Keratinocyte (primary cell): Measurements from ENCODE around the gene TRMT10A. TPM values are rescaled to one million over a fixed set of nuclear protein-coding genes. Genes with fewer than 3 reads are reported as not detected.

Experiments
- DNase-seq: peaks from one replicate; pipeline ENCODE4 v3.0.0-alpha.2; 2011; ENCODE audit warnings: low read depth, missing footprints, low spot score
- FAIRE-seq: peaks from 2 replicates; lab custom pipeline; 2011; peaks lifted over from hg19 to GRCh38; lab: Jason Lieb, UNC
- H2AFZ ChIP-seq: 2 replicates; pipeline ENCODE4 v1.6.0; 2012; ENCODE audit warnings: low read length, control low read depth, inconsistent platforms; ENCODE audit not compliant: control insufficient read depth
- H3K27ac ChIP-seq: 2 replicates; pipeline ENCODE4 v1.5.1; 2011; ENCODE audit warnings: low read length; ENCODE audit not compliant: control insufficient read depth, insufficient read depth
- H3K27me3 ChIP-seq: 3 replicates; pipeline ENCODE4 v1.6.0; 2011; ENCODE audit warnings: low read length; ENCODE audit not compliant: control insufficient read depth, insufficient read depth; ENCODE audit errors: extremely low read depth
- H3K36me3 ChIP-seq, 2 experiments: 2 replicates in 1 of 2; 3 replicates in 1 of 2; pipeline ENCODE4 v1.5.1; 2011; ENCODE audit warnings: low read length in 2 of 2, mild to moderate bottlenecking in 1 of 2; ENCODE audit not compliant: control insufficient read depth in 2 of 2, insufficient read depth in 2 of 2; ENCODE audit errors: extremely low read depth in 1 of 2
- H3K4me1 ChIP-seq: 3 replicates; pipeline ENCODE4 v1.5.1; 2011; ENCODE audit warnings: low read length; ENCODE audit not compliant: control insufficient read depth, insufficient read depth; ENCODE audit errors: extremely low read depth
- H3K4me2 ChIP-seq: 3 replicates; pipeline ENCODE4 v1.6.0; 2011; ENCODE audit warnings: low read depth, low read length; ENCODE audit not compliant: control insufficient read depth, insufficient read depth; ENCODE audit errors: extremely low read depth
- H3K4me3 ChIP-seq, 3 experiments: fragments of 200-600 bp in 1 of 3; sonication (generic) in 1 of 3; 2 replicates in 2 of 3; 3 replicates in 1 of 3; pipeline ENCODE4 v1.5.1; 2011 to 2016; ENCODE audit warnings: low read length in 3 of 3, mild to moderate bottlenecking in 3 of 3, control low read depth in 2 of 3, inconsistent platforms in 1 of 3, low read depth in 1 of 3, mixed read lengths in 1 of 3, mixed run types in 1 of 3, moderate library complexity in 1 of 3; ENCODE audit not compliant: control insufficient read depth in 2 of 3, insufficient read depth in 2 of 3; ENCODE audit errors: extremely low read depth in 1 of 3
- H3K79me2 ChIP-seq: 2 replicates; pipeline ENCODE4 v1.6.0; 2012; ENCODE audit warnings: low read length; ENCODE audit not compliant: control insufficient read depth, insufficient read depth
- H3K9ac ChIP-seq: 3 replicates; pipeline ENCODE4 v1.6.0; 2011; ENCODE audit warnings: low read length; ENCODE audit not compliant: control insufficient read depth, insufficient read depth; ENCODE audit errors: extremely low read depth
- H3K9me1 ChIP-seq: 3 replicates; pipeline ENCODE4 v1.6.0; 2011; ENCODE audit warnings: low read length; ENCODE audit not compliant: control insufficient read depth, insufficient read depth; ENCODE audit errors: extremely low read depth
- H3K9me3 ChIP-seq: 2 replicates; pipeline ENCODE4 v1.5.1; 2012; ENCODE audit warnings: low read depth, low read length; ENCODE audit not compliant: control insufficient read depth
- H4K20me1 ChIP-seq: 3 replicates; pipeline ENCODE4 v1.6.0; 2011; ENCODE audit warnings: low read length; ENCODE audit not compliant: control insufficient read depth, insufficient read depth; ENCODE audit errors: extremely low read depth
- CTCF ChIP-seq, 3 experiments: IDR thresholded peaks in 1 of 3; conservative IDR thresholded peaks in 1 of 3; optimal IDR thresholded peaks in 1 of 3; 2 replicates in 2 of 3; 3 replicates in 1 of 3; pipeline versions ENCODE3 to v1.5.1; 2011; ENCODE audit warnings: low read length in 3 of 3, mild to moderate bottlenecking in 3 of 3, moderate library complexity in 2 of 3, control low read depth in 1 of 3, inconsistent platforms in 1 of 3; ENCODE audit not compliant: insufficient read depth in 2 of 3; ENCODE audit errors: extremely low read depth in 1 of 3
- EZH2 ChIP-seq: IDR thresholded peaks from one replicate; pipeline ENCODE4 v1.6.1; 2012; ENCODE audit warnings: inconsistent platforms, mild to moderate bottlenecking, low read length, moderate library complexity
- dilution Hi-C: fragments of 300-500 bp; cut with MboI; formaldehyde crosslinking; loops from one replicate; pipeline ENCODE4 v1.7.0; 2020; ENCODE audit warnings: low sequenced_read_pairs; ENCODE audit not compliant: extremely low pct_ligation_motif_present
- polyA plus RNA-seq, 5 experiments: library from polyadenylated mRNA; depleted of rRNA in 3 of 5; stranded (reverse) in 3 of 5; stranded (forward) in 1 of 5; unstranded in 1 of 5; fragments of >200 nt; gene quantifications; 1 replicate in 1 of 5; 2 replicates in 3 of 5; 3 replicates in 1 of 5; pipeline versions ENCODE4 v1.2.1 to v1.2.3, GENCODE V29; 2011 to 2012; ENCODE audit warnings: missing spikeins in 2 of 5, low read depth in 1 of 5, low replicate concordance in 1 of 5

The TRMT10A gene
- polyA plus RNA-seq, 1 donor (not counting 4 experiments of a cell fraction or from before 2014, with no cell fraction given), result 8.2 TPM

- no peak overlapping the region for H2AFZ ChIP-seq
- no peak overlapping the region for H3K9ac ChIP-seq
- no peak for TF ChIP-seq CTCF (optimal IDR thresholded peaks at IDR 0.05 in 1 of 3, IDR thresholded peaks at IDR 0.05 in 1 of 3, conservative IDR thresholded peaks at IDR 0.05 in 1 of 3; ENCODE audit: extremely low read depth in 1 of 3, insufficient read depth in 2 of 3, low read length in 3 of 3)
- no peak for TF ChIP-seq EZH2
- no peaks in the 10 kb centered on the region for H3K9me3 ChIP-seq
- dilution Hi-C loops, result no loop called here
- DNase-seq (no peak), FAIRE-seq (no peak)
- H3K27ac ChIP-seq, result no peak overlapping the region
- H3K36me3 ChIP-seq, result no peaks in the 10 kb centered on the region
- H3K4me2 ChIP-seq, result no peak overlapping the region
- no peaks in the 10 kb centered on the region for H3K4me1 ChIP-seq
- no peaks in the 10 kb centered on the region for H3K9me1 ChIP-seq
- no peak overlapping the region for H3K4me3 ChIP-seq
- H4K20me1 ChIP-seq, result no peaks in the 10 kb centered on the region
- H3K27me3 ChIP-seq, result no peaks in the 10 kb centered on the region
- H3K79me2 ChIP-seq, result no peaks in the 10 kb centered on the region
Observed at GRCh38 chr4:99591757-99592156, 27.9 kb upstream of the TRMT10A start.

GRCh38 chr4:99587803-99588202 is 24.0 kb upstream of the TRMT10A start:
- Histone ChIP-seq H3K9ac (no peak overlapping the region), H2AFZ (no peak overlapping the region), H3K9me1 (no peaks in the 10 kb centered on the region), H3K36me3 (no peaks in the 10 kb centered on the region), H3K27ac (no peak overlapping the region), H3K9me3 (no peaks in the 10 kb centered on the region), H3K4me3 (no peak overlapping the region), H3K27me3 (no peaks in the 10 kb centered on the region), H4K20me1 (no peaks in the 10 kb centered on the region), H3K79me2 (no peaks in the 10 kb centered on the region), H3K4me1 (no peaks in the 10 kb centered on the region), H3K4me2 (no peak overlapping the region)
- no peak for FAIRE-seq
- dilution Hi-C loops, result no loop called here
- no peak for DNase-seq
- TF ChIP-seq EZH2, result no peak
- no peak for TF ChIP-seq CTCF (optimal IDR thresholded peaks at IDR 0.05 in 1 of 3, IDR thresholded peaks at IDR 0.05 in 1 of 3, conservative IDR thresholded peaks at IDR 0.05 in 1 of 3; ENCODE audit: extremely low read depth in 1 of 3, insufficient read depth in 2 of 3, low read length in 3 of 3)
